ENCODE results near the gene ANKS1B.
A peak's percentile ranks its signal among the peaks of the same experiment; 100 is the strongest.

ANKS1B gene

DNA sequence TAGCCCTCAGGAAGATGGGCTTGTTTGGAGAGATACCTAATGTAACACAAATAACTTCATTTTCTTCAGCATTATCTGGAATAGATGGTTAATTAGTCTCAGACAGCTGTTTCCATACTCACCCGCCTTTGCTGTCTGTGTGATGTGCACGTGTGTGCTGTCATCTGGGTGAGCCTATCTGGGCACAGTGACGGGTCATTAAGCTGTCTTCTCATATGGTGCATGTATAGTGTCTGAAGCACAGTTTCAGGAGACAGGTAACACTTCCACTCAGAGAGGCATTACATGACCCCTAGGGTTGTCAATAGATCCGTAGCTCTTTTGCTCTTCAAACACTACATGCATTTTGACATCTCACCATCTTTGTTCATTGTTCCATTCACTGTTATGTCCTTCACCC is 846.3 kb downstream of the ANKS1B start:
- TF ChIP-seq, protein P1, sequence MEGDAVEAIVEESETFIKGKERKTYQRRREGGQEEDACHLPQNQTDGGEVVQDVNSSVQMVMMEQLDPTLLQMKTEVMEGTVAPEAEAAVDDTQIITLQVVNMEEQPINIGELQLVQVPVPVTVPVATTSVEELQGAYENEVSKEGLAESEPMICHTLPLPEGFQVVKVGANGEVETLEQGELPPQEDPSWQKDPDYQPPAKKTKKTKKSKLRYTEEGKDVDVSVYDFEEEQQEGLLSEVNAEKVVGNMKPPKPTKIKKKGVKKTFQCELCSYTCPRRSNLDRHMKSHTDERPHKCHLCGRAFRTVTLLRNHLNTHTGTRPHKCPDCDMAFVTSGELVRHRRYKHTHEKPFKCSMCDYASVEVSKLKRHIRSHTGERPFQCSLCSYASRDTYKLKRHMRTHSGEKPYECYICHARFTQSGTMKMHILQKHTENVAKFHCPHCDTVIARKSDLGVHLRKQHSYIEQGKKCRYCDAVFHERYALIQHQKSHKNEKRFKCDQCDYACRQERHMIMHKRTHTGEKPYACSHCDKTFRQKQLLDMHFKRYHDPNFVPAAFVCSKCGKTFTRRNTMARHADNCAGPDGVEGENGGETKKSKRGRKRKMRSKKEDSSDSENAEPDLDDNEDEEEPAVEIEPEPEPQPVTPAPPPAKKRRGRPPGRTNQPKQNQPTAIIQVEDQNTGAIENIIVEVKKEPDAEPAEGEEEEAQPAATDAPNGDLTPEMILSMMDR (IDR thresholded peaks at IDR 0.05; ENCODE audit: extremely low read depth, insufficient read depth, missing control alignments): no peak
- in situ Hi-C loops (cut with MboI; ENCODE audit: low pct_unique_long_range_greater_than_20kb, low sequenced_read_pairs, unreplicated experiment): no loop called here
- no peak for DNase-seq (ENCODE audit: low spot score)

DNA sequence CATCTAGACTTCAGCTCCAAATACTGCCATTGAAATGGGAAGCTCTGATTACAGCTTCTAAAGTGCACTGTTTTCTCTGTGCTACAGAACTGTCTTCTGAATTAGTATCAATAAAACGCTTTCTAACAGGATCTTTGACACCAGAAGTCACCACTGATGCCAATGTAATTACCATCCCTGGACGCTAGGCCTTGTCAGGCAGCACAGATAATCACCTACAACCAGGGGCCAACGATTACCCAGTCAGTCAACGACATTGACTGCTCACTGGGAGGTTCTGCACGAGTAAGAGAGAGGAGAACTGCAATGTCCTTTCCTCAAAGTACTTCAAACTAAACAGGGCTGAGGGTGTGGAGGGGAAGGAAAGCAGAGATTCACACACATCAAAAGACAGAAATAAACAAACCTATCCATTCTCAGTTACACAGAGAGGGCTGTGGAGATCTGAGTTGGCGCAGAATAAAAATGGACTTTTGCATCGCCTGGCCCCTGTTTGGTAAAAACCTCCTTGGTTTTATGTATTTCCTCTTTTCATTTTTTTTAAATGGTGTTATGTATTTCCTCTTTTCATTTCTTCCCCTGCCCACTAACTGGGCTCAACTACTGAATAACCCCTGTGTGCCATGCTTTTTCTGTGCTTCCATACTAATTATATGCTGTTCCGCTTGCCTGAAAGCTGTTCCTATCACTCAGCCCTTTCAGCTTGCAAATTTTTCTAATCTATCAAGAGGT is 847.4 kb downstream of the ANKS1B start:
- TF ChIP-seq, protein P1 (IDR thresholded peaks at IDR 0.05; ENCODE audit: extremely low read depth, insufficient read depth, missing control alignments): no peak
- no peak for DNase-seq (ENCODE audit: low spot score)
- in situ Hi-C loops (cut with MboI; ENCODE audit: low pct_unique_long_range_greater_than_20kb, low sequenced_read_pairs, unreplicated experiment): no loop called here

DNA sequence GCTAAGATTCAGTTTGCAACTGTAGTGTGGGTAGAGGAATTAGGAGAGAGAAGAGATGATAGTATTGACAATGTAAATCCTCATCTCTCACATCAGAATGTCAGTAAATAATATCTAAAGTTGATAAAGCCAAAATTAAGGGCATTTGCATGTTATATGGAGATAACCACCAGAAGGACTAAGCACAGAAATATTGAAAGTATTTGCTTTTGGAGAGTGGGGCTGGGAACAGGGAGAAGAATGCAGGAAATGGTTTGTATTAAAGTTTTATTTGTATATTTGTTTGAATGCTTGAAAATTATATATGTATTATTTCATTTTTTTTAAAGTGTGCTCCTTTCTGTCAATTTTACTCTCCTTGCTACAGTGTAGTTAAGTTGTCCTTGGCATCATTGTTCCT is 848.2 kb downstream of the ANKS1B start:
- DNase-seq (ENCODE audit: low spot score): no peak
- in situ Hi-C loops (cut with MboI; ENCODE audit: low pct_unique_long_range_greater_than_20kb, low sequenced_read_pairs, unreplicated experiment): no loop called here
- TF ChIP-seq, protein P1 (IDR thresholded peaks at IDR 0.05; ENCODE audit: extremely low read depth, insufficient read depth, missing control alignments): no peak

DNA sequence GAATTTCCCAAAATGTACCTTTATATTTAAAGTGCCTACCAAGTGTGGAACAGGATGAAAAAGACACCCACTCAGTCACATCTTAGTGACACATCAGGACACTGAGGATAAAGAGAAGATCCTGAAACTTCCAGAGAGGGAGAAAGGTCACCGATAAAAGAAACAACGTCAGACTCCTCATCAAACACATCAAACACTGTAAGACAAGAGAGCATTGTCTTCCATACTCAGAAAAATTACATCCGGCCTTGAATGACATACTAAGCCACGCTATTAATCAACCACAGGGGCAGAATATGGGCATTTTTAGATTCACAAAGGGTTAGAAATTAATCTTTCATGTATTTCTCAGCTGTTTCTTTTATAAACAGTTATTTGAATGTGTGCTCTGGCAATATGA is 849.4 kb downstream of the ANKS1B start:
- in situ Hi-C loops (cut with MboI; ENCODE audit: low pct_unique_long_range_greater_than_20kb, low sequenced_read_pairs, unreplicated experiment): no loop called here
- TF ChIP-seq, protein P1 (IDR thresholded peaks at IDR 0.05; ENCODE audit: extremely low read depth, insufficient read depth, missing control alignments): no peak
- DNase-seq (ENCODE audit: low spot score): no peak

DNA sequence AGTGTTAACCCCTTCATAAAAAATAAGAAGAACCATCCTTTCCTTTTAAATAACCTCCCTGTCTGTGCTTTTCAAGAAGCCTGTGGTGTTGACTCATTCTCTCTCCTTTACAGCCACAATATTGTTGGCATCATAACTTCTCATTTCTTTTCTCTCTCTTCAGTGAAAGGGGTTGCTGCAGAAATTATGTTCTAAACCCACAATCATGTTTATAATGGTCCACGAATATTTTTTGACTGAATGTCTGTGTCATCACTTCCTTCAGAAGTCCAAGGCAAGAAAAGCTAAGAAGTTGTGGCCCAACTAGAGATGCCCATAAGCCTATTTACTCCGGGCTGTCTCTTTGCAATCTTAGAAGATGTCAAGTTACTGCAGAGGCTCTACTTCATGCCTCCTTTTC is 851.3 kb downstream of the ANKS1B start:
- no peak for DNase-seq (ENCODE audit: low spot score)
- in situ Hi-C loops (cut with MboI; ENCODE audit: low pct_unique_long_range_greater_than_20kb, low sequenced_read_pairs, unreplicated experiment): no loop called here
- TF ChIP-seq, protein P1 (IDR thresholded peaks at IDR 0.05; ENCODE audit: extremely low read depth, insufficient read depth, missing control alignments): no peak

DNA sequence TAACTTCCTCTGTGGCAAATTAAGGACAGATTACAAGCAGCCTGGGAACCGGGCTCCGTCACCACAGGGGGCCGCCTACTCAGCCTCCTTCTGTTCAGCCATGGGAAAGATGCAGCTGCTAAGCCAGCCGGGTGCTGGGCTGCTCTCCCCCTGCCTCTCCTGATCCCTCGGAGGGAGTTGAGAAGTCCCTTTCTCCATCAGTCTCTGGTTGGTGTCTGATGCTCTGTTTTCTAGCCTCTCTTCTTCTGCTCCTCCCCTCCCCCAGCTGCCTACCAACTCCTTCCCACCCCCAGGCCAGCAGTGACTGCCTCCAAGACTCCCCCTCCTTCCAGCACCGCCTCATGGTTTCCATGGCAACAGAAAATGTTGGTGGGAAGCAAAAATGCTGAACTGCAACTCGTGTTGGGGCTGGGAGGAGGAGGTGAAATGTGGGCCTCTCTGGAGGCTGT is 853.0 kb downstream of the ANKS1B start:
- peak; percentile 6 for DNase-seq (ENCODE audit: low spot score)

More for the DNA sequence above, 853.0 kb downstream of the ANKS1B start:
- in situ Hi-C loops (cut with MboI; ENCODE audit: low pct_unique_long_range_greater_than_20kb, low sequenced_read_pairs, unreplicated experiment): no loop called here
- TF ChIP-seq, protein P1 (IDR thresholded peaks at IDR 0.05; ENCODE audit: extremely low read depth, insufficient read depth, missing control alignments): no peak

All from GM13977 (cell line).